Measurements from ENCODE around the gene SCGB1D1.
A peak's percentile ranks its signal among the peaks of the same experiment; 100 is the strongest.
"Not testable (repeated sequence)": the region's sequence is repeated elsewhere in the genome, so short reads cannot be mapped to it uniquely, and the experiment has no call there.

The SCGB1D1 gene

DNA sequence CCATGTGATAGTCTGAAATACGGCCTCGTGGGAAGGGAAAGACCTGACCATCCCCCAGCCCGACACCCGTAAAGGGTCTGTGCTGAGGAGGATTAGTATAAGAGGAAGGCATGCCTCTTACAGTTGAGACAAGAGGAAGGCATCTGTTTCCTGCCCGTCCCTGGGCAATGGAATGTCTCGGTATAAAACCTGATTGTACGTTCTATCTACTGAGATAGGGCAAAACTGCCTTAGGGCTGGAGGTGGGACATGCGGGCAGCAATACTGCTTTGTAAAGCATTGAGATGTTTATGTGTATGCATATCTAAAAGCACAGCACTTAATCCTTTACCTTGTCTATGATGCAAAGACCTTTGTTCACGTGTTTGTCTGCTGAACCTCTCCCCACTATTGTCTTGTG is 5.0 kb downstream of the SCGB1D1 start:
- H3K9me3 Mint-ChIP-seq, H3K27ac Mint-ChIP-seq, H3K4me1 Mint-ChIP-seq, H3K36me3 Mint-ChIP-seq, H3K4me3 Mint-ChIP-seq: not testable (repeated sequence)
- peaks cover 25% of the 10 kb centered on the region for H3K27me3 Mint-ChIP-seq

DNA sequence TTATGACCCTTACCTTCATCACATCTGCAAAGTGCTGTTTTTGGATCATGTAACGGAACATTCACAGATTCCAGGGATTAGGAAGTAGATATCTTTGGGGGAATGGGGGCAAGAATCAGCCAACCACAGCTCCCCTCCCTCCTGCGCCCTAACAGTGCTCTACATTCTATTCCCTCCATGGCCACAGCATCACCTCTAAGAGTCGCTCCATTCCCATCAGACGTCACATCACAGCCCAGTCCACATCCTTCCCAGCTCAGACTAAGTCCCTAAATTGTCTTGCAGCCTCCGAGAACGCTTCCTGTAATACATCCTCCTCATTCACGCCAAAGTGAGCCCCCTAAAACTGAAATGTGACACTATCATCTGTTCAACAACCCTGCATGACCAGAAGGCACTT is 5.9 kb downstream of the SCGB1D1 start:
- Mint-ChIP-seq H3K4me3 (no peak overlapping the region), H3K36me3 (no peaks in the 10 kb centered on the region), H3K27ac (peak overlapping the region; percentile 24), H3K27me3 (peaks cover 25% of the 10 kb centered on the region), H3K4me1 (no peaks in the 10 kb centered on the region), H3K9me3 (no peaks in the 10 kb centered on the region)

DNA sequence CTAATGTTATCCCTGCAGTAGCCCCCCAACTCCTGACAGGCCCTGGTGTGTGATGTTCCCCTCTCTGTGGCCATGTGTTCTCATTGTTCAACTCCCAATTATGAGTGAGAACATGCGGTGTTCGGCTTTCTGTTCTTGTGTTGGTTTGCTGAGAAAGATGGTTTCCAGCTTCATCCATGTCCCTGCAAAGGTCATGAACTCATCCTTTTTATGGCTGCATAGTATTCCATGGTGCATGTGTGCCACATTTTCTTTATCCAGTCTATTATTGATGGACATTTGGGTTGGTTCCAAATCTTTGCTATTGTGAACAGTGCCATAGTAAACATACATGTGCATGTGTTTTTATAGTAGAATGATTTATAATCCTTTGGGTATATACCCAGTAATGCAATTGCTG is 7.4 kb downstream of the SCGB1D1 start:
- not testable (repeated sequence) for H3K9me3 Mint-ChIP-seq, H3K4me1 Mint-ChIP-seq, H3K27ac Mint-ChIP-seq, H3K4me3 Mint-ChIP-seq, H3K36me3 Mint-ChIP-seq
- H3K27me3 Mint-ChIP-seq: peaks cover 24% of the 10 kb centered on the region

DNA sequence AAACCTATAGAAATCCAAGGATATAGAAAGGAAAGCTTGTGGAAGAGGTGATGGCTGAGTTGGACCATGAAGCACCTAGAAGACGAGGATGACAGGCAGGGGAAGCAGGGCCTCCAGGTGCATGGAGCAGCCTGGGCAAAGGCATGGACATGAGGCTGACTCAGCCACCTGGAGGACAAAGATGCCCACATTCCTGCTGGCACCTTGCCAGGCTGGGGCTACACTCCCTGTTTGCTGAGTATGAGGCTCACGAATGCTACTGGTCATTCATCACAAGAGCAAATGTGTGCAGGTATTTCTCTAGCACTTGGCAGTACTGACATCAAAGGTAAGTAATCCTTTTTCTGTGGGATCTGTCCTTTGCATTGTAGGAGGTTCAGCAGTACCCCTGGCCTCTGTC is 11.4 kb downstream of the SCGB1D1 start:
- Mint-ChIP-seq H3K9me3 (no peaks in the 10 kb centered on the region), H3K4me3 (no peak overlapping the region), H3K27me3 (peaks cover 13% of the 10 kb centered on the region), H3K27ac (no peak overlapping the region), H3K4me1 (no peaks in the 10 kb centered on the region), H3K36me3 (no peaks in the 10 kb centered on the region)

GRCh38 chr11:62202910-62203309 is 12.9 kb downstream of the SCGB1D1 start:
- Mint-ChIP-seq H3K27me3 (peaks cover 9% of the 10 kb centered on the region), H3K4me3 (no peak overlapping the region), H3K27ac (no peak overlapping the region), H3K4me1 (no peaks in the 10 kb centered on the region), H3K9me3 (no peaks in the 10 kb centered on the region), H3K36me3 (no peaks in the 10 kb centered on the region)

- Mint-ChIP-seq H3K27me3 (peaks cover 13% of the 10 kb centered on the region), H3K4me1 (no peaks in the 10 kb centered on the region), H3K27ac (no peak overlapping the region), H3K4me3 (no peak overlapping the region), H3K9me3 (no peaks in the 10 kb centered on the region), H3K36me3 (no peaks in the 10 kb centered on the region)
Observed at GRCh38 chr11:62204430-62204829, 14.4 kb downstream of the SCGB1D1 start.

- Mint-ChIP-seq H3K27me3 (peaks cover 8% of the 10 kb centered on the region), H3K27ac (no peak overlapping the region), H3K4me3 (no peak overlapping the region), H3K4me1 (no peaks in the 10 kb centered on the region), H3K9me3 (no peaks in the 10 kb centered on the region), H3K36me3 (no peaks in the 10 kb centered on the region)
Observed at GRCh38 chr11:62205441-62205840, 15.4 kb downstream of the SCGB1D1 start.

DNA sequence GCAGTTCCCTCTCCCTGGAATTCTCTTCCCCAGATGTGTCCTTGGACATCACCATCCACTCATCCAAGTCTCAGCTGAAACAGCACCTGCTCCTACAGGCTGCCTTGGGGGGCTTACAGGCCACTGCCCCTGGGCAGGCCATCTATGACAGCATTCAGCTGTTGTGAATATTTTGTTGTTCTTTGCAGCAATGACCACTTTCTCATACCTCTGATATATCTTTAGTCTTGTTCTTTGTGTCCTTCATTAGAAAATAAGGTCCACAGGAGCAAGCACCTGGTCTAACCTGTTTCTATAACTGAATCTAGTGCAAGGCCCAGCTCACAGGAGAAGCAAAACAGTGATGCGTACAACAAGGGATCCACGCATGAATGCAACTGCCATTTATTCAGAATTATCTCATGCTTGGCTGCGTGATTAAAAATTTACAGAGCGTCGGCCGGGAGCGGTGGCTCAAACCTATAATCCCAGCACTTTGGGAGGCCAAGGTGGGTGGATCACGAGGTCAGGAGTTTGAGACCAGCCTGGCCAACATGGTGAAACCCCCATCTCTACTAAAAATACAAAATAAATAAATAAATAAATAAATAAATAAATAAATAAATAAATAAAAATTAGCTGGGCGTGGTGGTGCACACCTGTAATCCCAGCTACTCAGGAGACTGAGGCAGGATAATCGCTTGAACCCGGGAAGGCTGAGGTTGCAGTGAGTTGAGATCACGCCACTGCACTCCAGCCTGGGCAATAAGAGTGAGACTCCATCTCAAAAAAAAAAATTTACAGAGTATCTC is 16.5 kb downstream of the SCGB1D1 start:
- H3K36me3 Mint-ChIP-seq, H3K9me3 Mint-ChIP-seq, H3K4me3 Mint-ChIP-seq, H3K4me1 Mint-ChIP-seq, H3K27me3 Mint-ChIP-seq, H3K27ac Mint-ChIP-seq: not testable (repeated sequence)

DNA sequence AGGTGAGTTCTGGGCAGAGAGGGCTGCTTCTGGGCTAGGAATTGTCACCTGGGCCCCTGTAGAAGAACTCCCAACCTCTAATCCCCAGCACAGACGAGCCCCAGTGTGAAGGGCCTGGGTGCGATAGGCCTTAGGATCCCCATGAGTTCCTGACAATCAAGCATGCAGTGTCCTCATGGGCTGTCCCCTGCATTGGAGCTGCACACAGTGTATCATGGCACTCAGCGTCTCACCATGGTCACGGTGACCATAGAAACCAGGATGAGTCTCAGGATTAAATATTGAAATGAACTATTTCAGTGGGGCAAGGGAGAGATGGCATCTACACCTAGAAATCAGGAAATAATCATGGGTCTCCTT is 18.7 kb downstream of the SCGB1D1 start:
- Mint-ChIP-seq H3K27ac (no peak overlapping the region), H3K36me3 (no peaks in the 10 kb centered on the region), H3K27me3 (peaks cover 6% of the 10 kb centered on the region), H3K4me1 (no peaks in the 10 kb centered on the region), H3K4me3 (no peak overlapping the region), H3K9me3 (no peaks in the 10 kb centered on the region)

GRCh38 chr11:62217191-62217748 is 27.3 kb downstream of the SCGB1D1 start:
- Mint-ChIP-seq H3K4me3 (no peak overlapping the region), H3K9me3 (peaks cover 5% of the 10 kb centered on the region), H3K27me3 (peaks cover 8% of the 10 kb centered on the region), H3K36me3 (no peaks in the 10 kb centered on the region), H3K27ac (no peak overlapping the region), H3K4me1 (no peaks in the 10 kb centered on the region)

GRCh38 chr11:62221498-62221897 is 31.5 kb downstream of the SCGB1D1 start:
- Mint-ChIP-seq H3K9me3 (peaks cover 24% of the 10 kb centered on the region), H3K4me1 (no peaks in the 10 kb centered on the region), H3K27me3 (peaks cover 8% of the 10 kb centered on the region), H3K27ac (no peak overlapping the region), H3K36me3 (peaks cover 9% of the 10 kb centered on the region), H3K4me3 (no peak overlapping the region)

GRCh38 chr11:62223095-62223494 is 33.1 kb downstream of the SCGB1D1 start:
- H3K27ac Mint-ChIP-seq: no peak overlapping the region
- H3K4me1 Mint-ChIP-seq: no peaks in the 10 kb centered on the region
- H3K36me3 Mint-ChIP-seq: peaks cover 9% of the 10 kb centered on the region
- peaks cover 24% of the 10 kb centered on the region for H3K9me3 Mint-ChIP-seq
- H3K27me3 Mint-ChIP-seq: peaks cover 3% of the 10 kb centered on the region
- no peak overlapping the region for H3K4me3 Mint-ChIP-seq

- Mint-ChIP-seq H3K4me1 (no peaks in the 10 kb centered on the region), H3K9me3 (no peaks in the 10 kb centered on the region), H3K4me3 (no peak overlapping the region), H3K27ac (no peak overlapping the region), H3K27me3 (peaks cover 19% of the 10 kb centered on the region), H3K36me3 (no peaks in the 10 kb centered on the region)
Observed at GRCh38 chr11:62233730-62234129, 43.7 kb downstream of the SCGB1D1 start.

DNA sequence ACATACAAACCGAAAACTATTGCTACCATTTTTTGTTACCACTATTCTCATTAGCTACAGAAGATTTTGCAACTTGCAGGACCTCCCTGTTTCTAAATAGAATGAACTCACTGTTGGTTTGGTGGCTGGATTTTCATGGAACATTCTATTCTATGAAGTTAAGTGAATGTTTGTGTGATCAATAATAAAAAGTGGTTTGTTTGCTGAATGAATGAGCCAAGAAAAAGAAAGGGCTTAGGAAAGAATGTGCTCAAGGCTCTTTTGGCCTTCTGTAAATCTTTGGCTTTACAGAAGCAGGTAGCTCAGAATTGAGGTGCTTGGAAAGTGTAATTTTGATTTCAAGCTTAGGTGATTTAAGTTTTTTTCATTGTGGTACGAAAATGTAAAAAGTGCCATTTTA is 46.2 kb downstream of the SCGB1D1 start:
- peaks cover 23% of the 10 kb centered on the region for H3K27me3 Mint-ChIP-seq
- H3K4me1 Mint-ChIP-seq: no peaks in the 10 kb centered on the region
- H3K9me3 Mint-ChIP-seq: no peaks in the 10 kb centered on the region
- no peaks in the 10 kb centered on the region for H3K36me3 Mint-ChIP-seq
- H3K27ac Mint-ChIP-seq: no peak overlapping the region
- H3K4me3 Mint-ChIP-seq: no peak overlapping the region

GRCh38 chr11:62237499-62237898 is 47.5 kb downstream of the SCGB1D1 start:
- no peak overlapping the region for H3K4me3 Mint-ChIP-seq
- H3K9me3 Mint-ChIP-seq: no peaks in the 10 kb centered on the region
- no peaks in the 10 kb centered on the region for H3K36me3 Mint-ChIP-seq
- H3K27me3 Mint-ChIP-seq: peaks cover 20% of the 10 kb centered on the region
- H3K4me1 Mint-ChIP-seq: no peaks in the 10 kb centered on the region
- H3K27ac Mint-ChIP-seq: no peak overlapping the region

GRCh38 chr11:62238151-62238550 is 48.1 kb downstream of the SCGB1D1 start:
- H3K27me3 Mint-ChIP-seq: peaks cover 21% of the 10 kb centered on the region
- H3K4me1 Mint-ChIP-seq: no peaks in the 10 kb centered on the region
- H3K36me3 Mint-ChIP-seq: no peaks in the 10 kb centered on the region
- no peaks in the 10 kb centered on the region for H3K9me3 Mint-ChIP-seq
- H3K27ac Mint-ChIP-seq: no peak overlapping the region
- H3K4me3 Mint-ChIP-seq: no peak overlapping the region

- H3K27ac Mint-ChIP-seq: no peak overlapping the region
- peaks cover 11% of the 10 kb centered on the region for H3K27me3 Mint-ChIP-seq
- no peaks in the 10 kb centered on the region for H3K9me3 Mint-ChIP-seq
- no peaks in the 10 kb centered on the region for H3K4me1 Mint-ChIP-seq
- no peaks in the 10 kb centered on the region for H3K36me3 Mint-ChIP-seq
- no peak overlapping the region for H3K4me3 Mint-ChIP-seq
Observed at GRCh38 chr11:62241095-62241494, 51.1 kb downstream of the SCGB1D1 start.
